ENCODE measurements around the gene BEST1.

BEST1 gene

GRCh38 chr11:61980783-61981541 is 30.8 kb downstream of the BEST1 start:
- WGBS (ENCODE audit: extremely low coverage, insufficient coverage, low lambda C conversion rate), result no CpG with 5 or more reads among the region's 10 CpGs
- no peak overlapping the region for H3K4me2 ChIP-seq (ENCODE audit: low read length)
- H3K79me1 ChIP-seq (ENCODE audit: low read length), result no peaks in the 10 kb centered on the region
- no peaks in the 10 kb centered on the region for H3K36me3 ChIP-seq (ENCODE audit: control insufficient read depth, insufficient read depth, low read length)
- H4K8ac ChIP-seq (ENCODE audit: low read depth, low read length), result no peak overlapping the region
- no peak for DNase-seq
- no peak overlapping the region for H3K56ac ChIP-seq (ENCODE audit: low read length)
- no peaks in the 10 kb centered on the region for H3K4me1 ChIP-seq (ENCODE audit: control insufficient read depth, low read depth, low read length)
- no peaks in the 10 kb centered on the region for H3K27me3 ChIP-seq (ENCODE audit: insufficient read depth, low read length, poor library complexity)
- no peak overlapping the region for H2BK120ac ChIP-seq (ENCODE audit: low read depth, low read length)
- H3K9ac ChIP-seq (ENCODE audit: low read length), result no peak overlapping the region
- H3K79me2 ChIP-seq (ENCODE audit: control insufficient read depth, insufficient read depth, low read length), result no peaks in the 10 kb centered on the region
- H4K5ac ChIP-seq (ENCODE audit: low read length), result no peak overlapping the region
- no peak overlapping the region for H3K27ac ChIP-seq (ENCODE audit: low read depth, low read length)
- no peak overlapping the region for H2BK15ac ChIP-seq (replicated peaks; ENCODE audit: low read depth)
- no peak overlapping the region for H3K4me3 ChIP-seq (ENCODE audit: low read length)
- no peak overlapping the region for H3K23ac ChIP-seq (ENCODE audit: low read length)
- peak overlapping the region; percentile 13 for H3K18ac ChIP-seq (ENCODE audit: low read length)
- H3K4ac ChIP-seq (ENCODE audit: low read depth, low read length), result peak overlapping the region; percentile 50
- H2BK5ac ChIP-seq (ENCODE audit: low read length), result no peak overlapping the region
- no peak overlapping the region for H2AK5ac ChIP-seq (ENCODE audit: low read length)

GRCh38 chr11:61983419-61983818 is 33.3 kb downstream of the BEST1 start:
- Histone ChIP-seq H3K56ac (ENCODE audit: low read length) (no peak overlapping the region), H3K27me3 (ENCODE audit: insufficient read depth, low read length, poor library complexity) (no peaks in the 10 kb centered on the region), H2AK5ac (ENCODE audit: low read length) (no peak overlapping the region), H3K4ac (ENCODE audit: low read depth, low read length) (no peak overlapping the region), H3K18ac (ENCODE audit: low read length) (no peak overlapping the region), H3K4me1 (ENCODE audit: control insufficient read depth, low read depth, low read length) (no peaks in the 10 kb centered on the region), H2BK15ac (replicated peaks; ENCODE audit: low read depth) (no peak overlapping the region), H2BK120ac (ENCODE audit: low read depth, low read length) (no peak overlapping the region), H3K79me1 (ENCODE audit: low read length) (no peaks in the 10 kb centered on the region), H3K79me2 (ENCODE audit: control insufficient read depth, insufficient read depth, low read length) (no peaks in the 10 kb centered on the region), H3K36me3 (ENCODE audit: control insufficient read depth, insufficient read depth, low read length) (no peaks in the 10 kb centered on the region), H3K9ac (ENCODE audit: low read length) (no peak overlapping the region), H3K23ac (ENCODE audit: low read length) (no peak overlapping the region), H4K8ac (ENCODE audit: low read depth, low read length) (no peak overlapping the region), H3K27ac (ENCODE audit: low read depth, low read length) (no peak overlapping the region), H3K4me3 (ENCODE audit: low read length) (no peak overlapping the region), H2BK5ac (ENCODE audit: low read length) (no peak overlapping the region), H3K4me2 (ENCODE audit: low read length) (no peak overlapping the region), H4K5ac (ENCODE audit: low read length) (no peak overlapping the region)
- no peak for DNase-seq
- WGBS (ENCODE audit: extremely low coverage, insufficient coverage, low lambda C conversion rate), result no CpG with 5 or more reads among the region's 1 CpG

- no peaks in the 10 kb centered on the region for H3K36me3 ChIP-seq (ENCODE audit: control insufficient read depth, insufficient read depth, low read length)
- no peak overlapping the region for H3K18ac ChIP-seq (ENCODE audit: low read length)
- H3K4ac ChIP-seq (ENCODE audit: low read depth, low read length), result no peak overlapping the region
- H3K23ac ChIP-seq (ENCODE audit: low read length), result no peak overlapping the region
- H2BK15ac ChIP-seq (replicated peaks; ENCODE audit: low read depth), result no peak overlapping the region
- H3K4me2 ChIP-seq (ENCODE audit: low read length), result no peak overlapping the region
- H2AK5ac ChIP-seq (ENCODE audit: low read length), result no peak overlapping the region
- H3K56ac ChIP-seq (ENCODE audit: low read length), result no peak overlapping the region
- H3K4me1 ChIP-seq (ENCODE audit: control insufficient read depth, low read depth, low read length), result no peaks in the 10 kb centered on the region
- DNase-seq, result no peak
- no peak overlapping the region for H2BK5ac ChIP-seq (ENCODE audit: low read length)
- no CpG with 5 or more reads among the region's 5 CpGs for WGBS (ENCODE audit: extremely low coverage, insufficient coverage, low lambda C conversion rate)
- no peak overlapping the region for H4K8ac ChIP-seq (ENCODE audit: low read depth, low read length)
- H3K9ac ChIP-seq (ENCODE audit: low read length), result no peak overlapping the region
- no peaks in the 10 kb centered on the region for H3K79me2 ChIP-seq (ENCODE audit: control insufficient read depth, insufficient read depth, low read length)
- no peaks in the 10 kb centered on the region for H3K27me3 ChIP-seq (ENCODE audit: insufficient read depth, low read length, poor library complexity)
- H4K5ac ChIP-seq (ENCODE audit: low read length), result no peak overlapping the region
- H2BK120ac ChIP-seq (ENCODE audit: low read depth, low read length), result peak overlapping the region; percentile 67
- no peaks in the 10 kb centered on the region for H3K79me1 ChIP-seq (ENCODE audit: low read length)
- H3K4me3 ChIP-seq (ENCODE audit: low read length), result no peak overlapping the region
- H3K27ac ChIP-seq (ENCODE audit: low read depth, low read length), result no peak overlapping the region
Measured at GRCh38 chr11:61985869-61986268, 35.7 kb downstream of the BEST1 start.

- Histone ChIP-seq H2BK120ac (ENCODE audit: low read depth, low read length) (no peak overlapping the region), H3K4me3 (ENCODE audit: low read length) (no peak overlapping the region), H4K5ac (ENCODE audit: low read length) (no peak overlapping the region), H3K4ac (ENCODE audit: low read depth, low read length) (no peak overlapping the region), H3K79me2 (ENCODE audit: control insufficient read depth, insufficient read depth, low read length) (no peaks in the 10 kb centered on the region), H3K36me3 (ENCODE audit: control insufficient read depth, insufficient read depth, low read length) (no peaks in the 10 kb centered on the region), H3K4me1 (ENCODE audit: control insufficient read depth, low read depth, low read length) (no peaks in the 10 kb centered on the region), H3K27me3 (ENCODE audit: insufficient read depth, low read length, poor library complexity) (no peaks in the 10 kb centered on the region), H2AK5ac (ENCODE audit: low read length) (no peak overlapping the region), H3K79me1 (ENCODE audit: low read length) (no peaks in the 10 kb centered on the region), H2BK15ac (replicated peaks; ENCODE audit: low read depth) (no peak overlapping the region), H3K27ac (ENCODE audit: low read depth, low read length) (no peak overlapping the region), H3K4me2 (ENCODE audit: low read length) (no peak overlapping the region), H3K18ac (ENCODE audit: low read length) (no peak overlapping the region), H3K23ac (ENCODE audit: low read length) (no peak overlapping the region), H2BK5ac (ENCODE audit: low read length) (no peak overlapping the region), H4K8ac (ENCODE audit: low read depth, low read length) (no peak overlapping the region), H3K9ac (ENCODE audit: low read length) (no peak overlapping the region), H3K56ac (ENCODE audit: low read length) (no peak overlapping the region)
- DNase-seq, result no peak
- no CpG with 5 or more reads among the region's 3 CpGs for WGBS (ENCODE audit: extremely low coverage, insufficient coverage, low lambda C conversion rate)
Measured at GRCh38 chr11:61994981-61995380, 44.8 kb downstream of the BEST1 start.

- H3K4ac ChIP-seq (ENCODE audit: low read depth, low read length), result no peak overlapping the region
- H2AK5ac ChIP-seq (ENCODE audit: low read length), result no peak overlapping the region
- no peak overlapping the region for H3K56ac ChIP-seq (ENCODE audit: low read length)
- H2BK15ac ChIP-seq (replicated peaks; ENCODE audit: low read depth), result no peak overlapping the region
- H2BK120ac ChIP-seq (ENCODE audit: low read depth, low read length), result no peak overlapping the region
- H4K5ac ChIP-seq (ENCODE audit: low read length), result no peak overlapping the region
- no peaks in the 10 kb centered on the region for H3K36me3 ChIP-seq (ENCODE audit: control insufficient read depth, insufficient read depth, low read length)
- H3K79me2 ChIP-seq (ENCODE audit: control insufficient read depth, insufficient read depth, low read length), result no peaks in the 10 kb centered on the region
- H3K4me2 ChIP-seq (ENCODE audit: low read length), result no peak overlapping the region
- no peaks in the 10 kb centered on the region for H3K4me1 ChIP-seq (ENCODE audit: control insufficient read depth, low read depth, low read length)
- no peak overlapping the region for H2BK5ac ChIP-seq (ENCODE audit: low read length)
- H3K23ac ChIP-seq (ENCODE audit: low read length), result no peak overlapping the region
- no peaks in the 10 kb centered on the region for H3K79me1 ChIP-seq (ENCODE audit: low read length)
- no peaks in the 10 kb centered on the region for H3K27me3 ChIP-seq (ENCODE audit: insufficient read depth, low read length, poor library complexity)
- no CpG with 5 or more reads among the region's 4 CpGs for WGBS (ENCODE audit: extremely low coverage, insufficient coverage, low lambda C conversion rate)
- H3K18ac ChIP-seq (ENCODE audit: low read length), result no peak overlapping the region
- DNase-seq, result peak; percentile 25
- H3K9ac ChIP-seq (ENCODE audit: low read length), result no peak overlapping the region
- no peak overlapping the region for H3K27ac ChIP-seq (ENCODE audit: low read depth, low read length)
- no peak overlapping the region for H3K4me3 ChIP-seq (ENCODE audit: low read length)
- H4K8ac ChIP-seq (ENCODE audit: low read depth, low read length), result no peak overlapping the region
Measured at GRCh38 chr11:61996933-61997332, 46.8 kb downstream of the BEST1 start.
